Measurements from ENCODE around the gene VAMP5. TPM values are rescaled to one million over a fixed set of nuclear protein-coding genes. Genes with fewer than 3 reads are reported as not detected.

The VAMP5 gene
- total RNA-seq, 2 donors from 2014 or later = 3.0 to 10.4 TPM

GRCh38 chr2:85549826-85550225, 34.4 kb upstream of the VAMP5 start:
- ATAC-seq = no peak
- Histone ChIP-seq H3K4me1 (peaks cover 29% of the 10 kb centered on the region), H3K9me3 (no peaks in the 10 kb centered on the region), H3K36me3 (replicated peaks in 1 of 2; ENCODE audit: insufficient read depth in 1 of 2, low read depth in 2 of 2) (peaks cover 1 to 17% of the 10 kb centered on the region in 2 donors), H3K4me3 (no peak overlapping the region), H3K27me3 (no peaks in the 10 kb centered on the region), H3K27ac (peak overlapping the region in 3 of 4 donors; percentile 2 to 72 (median 40))
- DNase-seq = no peak
- intact Hi-C loops (cut with DNase I) = loop anchor here (5.0 to 10.0 kb wide), 2 partner anchors 55 to 128 kb away; partner anchors contain the start of gene TMEM150A
- WGBS, 2 donors = 40 to 45% methylated on average over 4 of the region's 4 CpGs
- TF ChIP-seq CTCF (IDR thresholded peaks at IDR 0.05) = no peak
- TF ChIP-seq POLR2A (IDR thresholded peaks at IDR 0.05) = no peak

- no peaks in the 10 kb centered on the region for H3K27me3 ChIP-seq
- intact Hi-C loops (cut with DNase I) = loop anchor here (5.0 to 10.0 kb wide), 2 partner anchors 54 to 128 kb away; partner anchors contain the start of gene TMEM150A
- DNase-seq = peak in 1 of 4 donors; percentile 35
- TF ChIP-seq CTCF (IDR thresholded peaks at IDR 0.05) (no peak), POLR2A (IDR thresholded peaks at IDR 0.05) (no peak)
- 74 to 78% methylated on average over 10 of the region's 10 CpGs for WGBS, 2 donors
- peaks cover 0 to 21% of the 10 kb centered on the region in 2 donors for H3K36me3 ChIP-seq (replicated peaks in 1 of 2; ENCODE audit: insufficient read depth in 1 of 2, low read depth in 2 of 2)
- no peak overlapping the region for H3K4me3 ChIP-seq
- ATAC-seq = no peak
- H3K9me3 ChIP-seq = no peaks in the 10 kb centered on the region
- H3K27ac ChIP-seq = peak overlapping the region in 2 of 4 donors; percentile 40 to 72
- peaks cover 23% of the 10 kb centered on the region for H3K4me1 ChIP-seq
Measured at GRCh38 chr2:85550486-85550885, 33.7 kb upstream of the VAMP5 start.

GRCh38 chr2:85551698-85552678, 32.2 kb upstream of the VAMP5 start:
- Histone ChIP-seq H3K27me3 (no peaks in the 10 kb centered on the region), H3K36me3 (replicated peaks in 1 of 2; ENCODE audit: insufficient read depth in 1 of 2, low read depth in 2 of 2) (peaks cover 0 to 20% of the 10 kb centered on the region in 2 donors), H3K27ac (peak overlapping the region; percentile 2 to 42 (median 26)), H3K9me3 (no peaks in the 10 kb centered on the region), H3K4me3 (no peak overlapping the region), H3K4me1 (peaks cover 16% of the 10 kb centered on the region)
- no peak for TF ChIP-seq POLR2A (IDR thresholded peaks at IDR 0.05)
- TF ChIP-seq CTCF (IDR thresholded peaks at IDR 0.05) = peak; percentile 85 to 97 (median 96)
- intact Hi-C loops (cut with DNase I) = loop anchor here (5.0 to 10.0 kb wide), 2 partner anchors 53 to 130 kb away; partner anchors contain the start of gene TMEM150A
- peak; percentile 86 to 92 (median 88) for DNase-seq
- peak; percentile 75 for ATAC-seq
- WGBS, 2 donors = 43 to 45% methylated on average over 9 of the region's 9 CpGs

- H3K4me3 ChIP-seq = no peak overlapping the region
- WGBS, 2 donors = 74 to 77% methylated on average over 6 of the region's 6 CpGs
- peaks cover 0 to 20% of the 10 kb centered on the region in 2 donors for H3K36me3 ChIP-seq (replicated peaks in 1 of 2; ENCODE audit: insufficient read depth in 1 of 2, low read depth in 2 of 2)
- no peaks in the 10 kb centered on the region for H3K27me3 ChIP-seq
- DNase-seq (no peak), ATAC-seq (no peak)
- H3K4me1 ChIP-seq = peaks cover 14% of the 10 kb centered on the region
- H3K27ac ChIP-seq = no peak overlapping the region
- H3K9me3 ChIP-seq = no peaks in the 10 kb centered on the region
- intact Hi-C loops (cut with DNase I) = loop anchor here (5.0 to 10.0 kb wide), 2 partner anchors 52 to 131 kb away; partner anchors contain the start of gene TMEM150A
- TF ChIP-seq POLR2A (IDR thresholded peaks at IDR 0.05) = no peak
- TF ChIP-seq CTCF (IDR thresholded peaks at IDR 0.05) = no peak
Measured at GRCh38 chr2:85553184-85553583, 31.0 kb upstream of the VAMP5 start.
